Activated CD8-positive, alpha-beta memory T cell treated with anti-CD3 and anti-CD28 coated beads, Interleukin-2, amount 50 U/mL, for 1 hour (primary cell): ENCODE measurements around the gene TM2D3.

Source experiments
- DNase-seq: peaks from one replicate; pipeline ENCODE4 v3.0.0-alpha.2; 2020; ENCODE audit errors: extremely low read depth

The TM2D3 gene, protein sequence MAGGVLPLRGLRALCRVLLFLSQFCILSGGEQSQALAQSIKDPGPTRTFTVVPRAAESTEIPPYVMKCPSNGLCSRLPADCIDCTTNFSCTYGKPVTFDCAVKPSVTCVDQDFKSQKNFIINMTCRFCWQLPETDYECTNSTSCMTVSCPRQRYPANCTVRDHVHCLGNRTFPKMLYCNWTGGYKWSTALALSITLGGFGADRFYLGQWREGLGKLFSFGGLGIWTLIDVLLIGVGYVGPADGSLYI

DNA sequence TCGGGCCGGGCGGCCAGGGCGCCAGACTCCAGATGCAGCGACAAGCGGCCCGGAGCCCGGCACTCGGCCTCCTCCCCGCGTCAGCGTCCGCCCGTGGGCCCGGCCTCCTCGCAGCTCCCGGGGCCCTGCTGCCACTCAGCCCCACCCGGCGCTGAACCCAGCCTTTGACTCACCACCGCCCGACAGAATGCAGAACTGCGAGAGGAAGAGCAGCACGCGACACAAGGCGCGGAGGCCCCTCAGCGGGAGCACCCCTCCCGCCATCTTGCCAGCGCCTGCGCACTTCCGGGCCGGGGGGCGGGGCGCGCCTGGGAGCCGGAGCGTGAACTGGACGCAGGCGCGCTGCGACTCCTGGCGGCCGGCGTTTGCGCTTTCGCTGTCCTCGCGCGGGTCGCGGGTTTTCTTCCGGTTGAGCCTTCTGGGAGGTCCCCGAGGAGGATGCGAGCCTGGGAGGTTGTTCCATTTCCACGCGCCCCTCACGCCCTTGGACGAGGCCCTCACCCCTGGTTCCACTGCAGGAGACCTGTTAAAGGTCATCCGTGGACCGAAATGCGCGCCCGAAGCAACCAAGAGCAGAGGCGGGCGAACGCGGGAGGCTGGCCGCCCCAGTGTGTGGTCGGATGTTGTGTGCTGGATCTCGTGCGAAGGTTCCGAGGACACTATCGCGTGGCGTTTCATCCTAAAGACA lies at the start of gene TM2D3:
Gene TM2D3, minus strand, starts transcription at position 284 of the 688 bp plus-strand sequence. Its CDS starts 20 bp downstream, at position 264.
- peak; percentile 82 for DNase-seq

DNA sequence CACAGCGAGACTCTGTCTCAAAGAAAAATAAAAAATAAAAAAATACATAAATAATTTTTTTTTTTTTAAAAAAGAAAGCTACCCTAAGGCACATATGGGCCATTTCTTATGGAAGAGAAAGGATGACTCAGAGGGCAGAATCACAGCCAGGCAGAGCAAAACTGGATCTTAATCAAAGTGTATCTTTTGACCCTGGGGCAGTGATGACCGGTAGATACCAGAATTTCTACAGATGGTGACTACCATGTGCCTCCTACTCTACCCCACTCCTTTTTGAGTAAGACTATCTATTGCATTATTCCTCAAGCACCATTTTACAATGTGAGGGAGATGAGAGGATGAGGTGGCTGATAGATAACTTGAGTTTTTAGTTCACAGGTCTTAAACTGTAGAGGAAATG lies 46.1 kb upstream of the TM2D3 start:
- no peak for DNase-seq

DNA sequence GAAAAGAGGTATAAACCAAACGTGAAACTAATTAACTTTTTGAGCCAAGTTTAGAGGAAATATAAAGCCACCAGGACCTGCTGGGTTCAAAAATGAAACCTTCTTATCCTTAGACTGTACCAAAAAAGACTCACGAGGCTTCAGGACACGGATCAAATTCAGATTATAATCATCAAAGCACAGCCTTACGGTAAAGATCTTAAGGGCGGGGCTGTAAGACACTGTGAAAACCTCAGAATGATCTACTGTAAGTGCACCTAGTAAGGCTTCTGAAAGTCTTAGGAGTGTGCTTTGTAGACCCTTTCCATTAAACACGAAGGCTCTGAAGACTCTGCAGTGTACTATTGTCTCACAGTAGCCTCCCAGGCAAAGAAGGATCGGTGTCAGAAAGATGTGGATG lies 45.3 kb upstream of the TM2D3 start:
- no peak for DNase-seq

DNA sequence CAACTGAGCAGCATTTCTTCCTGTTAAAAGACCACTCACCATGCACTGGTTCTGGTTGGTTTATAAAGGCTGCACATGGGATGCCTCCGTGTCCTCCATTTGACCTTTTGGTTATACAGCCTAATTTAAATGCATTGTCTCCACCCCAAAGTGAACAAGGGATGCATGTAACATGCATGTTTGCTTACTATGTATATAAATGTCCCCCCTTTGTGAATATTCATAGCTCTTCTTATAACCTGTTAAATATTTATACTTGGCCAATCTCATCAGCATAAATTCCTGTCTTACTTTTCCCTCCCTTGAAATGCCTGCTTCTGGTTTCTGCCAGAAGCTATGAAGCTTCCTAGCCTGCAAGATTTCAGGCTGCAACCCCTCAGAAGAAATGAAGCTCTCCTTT lies 44.6 kb upstream of the TM2D3 start:
- DNase-seq, result no peak

DNA sequence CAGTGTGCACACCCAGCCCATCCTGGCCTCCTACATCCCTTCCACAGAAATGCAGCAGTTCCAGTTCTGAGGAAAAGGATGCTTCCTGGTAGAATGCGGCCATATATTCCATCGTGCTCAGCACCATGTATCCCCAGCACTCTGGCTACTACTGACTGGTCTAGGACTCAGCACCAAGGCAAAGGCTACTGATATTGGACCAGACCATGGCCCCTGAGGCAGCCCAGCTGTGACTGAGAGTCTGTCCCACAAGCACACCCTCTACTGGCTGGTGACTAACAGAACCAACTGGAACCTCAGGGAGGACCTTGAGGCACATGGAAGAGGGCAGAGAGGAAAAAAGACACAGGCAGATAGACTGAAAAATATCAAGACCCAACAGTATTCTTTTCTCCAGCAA lies 42.1 kb upstream of the TM2D3 start:
- no peak for DNase-seq

DNA sequence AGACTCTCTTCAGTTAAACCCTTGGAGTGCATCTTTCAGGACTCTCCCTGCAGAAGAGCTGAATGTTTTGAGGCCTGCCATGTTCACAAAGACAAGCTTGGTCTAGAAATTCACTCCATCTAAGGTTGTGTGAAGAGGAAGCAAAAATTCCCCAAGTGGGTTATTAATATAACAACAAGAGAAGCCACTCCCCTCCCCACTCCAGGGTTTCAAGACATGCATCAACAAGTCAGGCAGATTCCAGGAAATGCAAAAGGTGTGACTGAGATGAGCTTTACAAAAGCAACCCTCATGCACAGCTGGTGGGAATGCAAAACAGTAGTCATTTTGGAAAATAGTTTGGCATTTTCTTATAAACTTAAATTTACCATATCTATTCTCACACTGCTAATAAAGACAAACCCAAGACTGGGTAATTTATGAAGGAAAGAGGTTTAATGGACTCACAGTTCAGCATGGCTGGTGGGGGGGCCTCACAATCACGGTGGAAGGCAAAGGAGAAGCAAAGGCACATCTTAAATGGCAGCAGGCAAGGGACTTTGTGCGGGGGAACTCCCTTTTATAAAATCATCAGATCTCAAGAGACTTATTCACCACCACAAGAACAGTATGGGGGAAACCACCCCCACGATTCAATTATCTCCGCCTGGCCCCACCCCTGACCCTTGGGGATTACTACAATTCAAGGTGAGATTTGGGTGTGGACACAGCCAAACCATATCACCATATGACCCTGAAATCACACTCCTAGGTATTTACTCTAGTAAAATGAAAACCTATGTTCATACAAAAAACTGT lies 40.8 kb upstream of the TM2D3 start:
- DNase-seq, result no peak

DNA sequence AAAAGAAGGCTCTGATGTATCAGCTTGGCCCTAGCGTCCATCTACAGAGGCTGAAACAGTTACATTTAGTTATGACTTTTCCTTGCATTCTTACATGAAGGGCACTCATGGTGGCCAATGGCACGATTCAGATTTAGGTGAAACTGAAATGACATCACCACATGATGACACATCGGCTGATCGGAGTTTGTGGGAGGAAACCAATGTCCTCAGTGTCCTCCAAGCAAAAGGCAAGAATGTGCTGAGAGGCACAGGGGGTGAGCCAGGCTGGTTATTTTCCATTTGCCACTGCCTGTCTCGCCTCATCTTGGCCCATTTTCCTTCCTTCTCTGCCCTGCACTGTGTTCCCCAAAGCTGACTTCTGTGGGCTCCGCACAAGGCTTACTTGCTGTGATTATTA lies 37.7 kb upstream of the TM2D3 start:
- no peak for DNase-seq

DNA sequence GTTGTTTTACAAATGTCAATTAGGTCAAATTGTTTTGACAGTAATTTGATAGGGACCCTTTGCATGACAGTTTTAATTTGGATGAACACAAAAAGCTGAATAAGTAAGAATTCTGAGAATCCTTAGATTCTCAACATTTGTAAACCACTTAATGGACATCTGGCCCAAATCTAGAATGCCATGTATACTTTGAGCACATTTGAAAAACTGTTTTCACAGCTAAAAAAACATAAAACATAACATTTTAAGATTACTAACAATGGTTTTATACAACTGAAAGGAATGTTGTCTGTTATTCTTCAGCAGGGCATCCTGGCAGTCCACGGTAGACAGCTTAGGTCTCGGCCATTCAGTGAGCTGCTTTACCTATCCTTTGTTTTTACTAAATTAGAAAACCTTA lies 34.5 kb upstream of the TM2D3 start:
- DNase-seq, result no peak

DNA sequence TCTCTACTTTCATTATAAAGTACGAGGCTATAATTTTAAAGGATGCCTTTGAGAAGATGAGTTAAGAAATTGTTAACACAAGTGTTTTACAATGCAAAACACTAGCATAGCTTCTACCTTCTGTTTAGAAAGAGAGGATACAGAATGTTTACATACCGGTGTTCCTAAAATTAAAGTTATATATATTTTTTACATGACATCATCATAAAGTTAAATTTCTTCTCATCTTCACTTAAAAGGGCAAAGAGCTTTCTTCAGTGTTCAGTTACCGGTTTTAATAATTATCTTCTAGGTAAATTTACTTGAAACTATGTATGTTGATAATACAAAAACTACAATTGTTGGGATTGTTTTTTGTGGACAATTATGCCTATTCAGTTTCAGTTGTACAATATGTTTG lies 32.7 kb upstream of the TM2D3 start:
- DNase-seq, result no peak

DNA sequence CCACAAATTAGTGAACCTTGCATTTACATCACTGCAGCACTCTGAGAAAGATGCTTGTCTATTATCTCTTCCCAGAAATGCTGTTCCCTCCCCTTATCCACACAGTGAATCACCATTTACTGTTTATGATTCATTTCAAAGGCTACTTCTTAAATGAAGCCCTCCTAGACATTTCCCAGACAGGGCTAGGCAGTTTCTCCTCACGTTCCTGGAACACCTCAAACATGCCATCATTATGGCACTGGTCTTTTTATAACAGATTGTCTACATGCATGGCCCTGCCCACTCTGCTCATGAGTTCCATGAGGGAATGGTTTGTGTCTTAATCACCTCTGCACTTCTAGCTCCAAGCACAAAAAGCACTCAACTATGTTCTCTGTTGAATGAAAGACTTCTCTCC lies 32.2 kb upstream of the TM2D3 start:
- no peak for DNase-seq

DNA sequence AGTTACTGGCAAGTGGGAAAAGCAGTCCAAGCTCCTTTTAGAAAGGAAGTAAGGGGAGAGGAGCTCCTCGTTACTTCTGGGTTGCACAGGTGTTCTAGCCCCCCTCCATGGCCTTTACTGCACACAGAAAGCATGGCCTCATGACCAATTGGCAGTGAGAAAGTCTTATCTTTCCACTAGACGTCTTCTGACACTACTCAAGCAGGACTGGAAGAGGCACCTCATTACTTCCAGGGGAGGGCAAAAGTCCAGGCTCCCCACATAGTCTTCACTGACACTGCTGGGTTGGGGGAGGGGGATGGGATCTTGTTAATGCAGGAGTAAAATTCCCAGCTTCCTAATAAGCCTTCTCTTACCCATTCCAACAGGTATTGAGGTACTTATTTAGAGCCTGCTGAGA lies 27.6 kb upstream of the TM2D3 start:
- no peak for DNase-seq

DNA sequence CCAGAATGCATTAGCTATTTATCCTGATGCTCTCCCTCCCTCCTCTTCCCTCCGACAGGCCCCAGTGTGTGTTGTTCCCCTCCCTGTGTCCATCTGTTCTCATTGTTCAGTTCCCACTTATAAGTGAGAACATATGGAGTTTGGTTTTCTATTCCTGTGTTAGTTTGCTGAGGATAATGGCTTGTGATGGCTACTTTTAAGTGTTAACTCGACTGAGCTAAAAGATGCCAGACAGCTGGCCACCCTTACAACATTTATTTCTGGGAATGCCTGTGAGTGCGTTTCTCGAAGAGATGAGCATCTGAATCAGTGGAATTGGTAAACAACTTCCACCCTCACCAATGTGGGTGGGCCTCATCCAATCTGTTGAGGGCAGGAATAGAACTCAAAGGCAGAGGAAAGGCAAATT lies 24.7 kb upstream of the TM2D3 start:
- no peak for DNase-seq

DNA sequence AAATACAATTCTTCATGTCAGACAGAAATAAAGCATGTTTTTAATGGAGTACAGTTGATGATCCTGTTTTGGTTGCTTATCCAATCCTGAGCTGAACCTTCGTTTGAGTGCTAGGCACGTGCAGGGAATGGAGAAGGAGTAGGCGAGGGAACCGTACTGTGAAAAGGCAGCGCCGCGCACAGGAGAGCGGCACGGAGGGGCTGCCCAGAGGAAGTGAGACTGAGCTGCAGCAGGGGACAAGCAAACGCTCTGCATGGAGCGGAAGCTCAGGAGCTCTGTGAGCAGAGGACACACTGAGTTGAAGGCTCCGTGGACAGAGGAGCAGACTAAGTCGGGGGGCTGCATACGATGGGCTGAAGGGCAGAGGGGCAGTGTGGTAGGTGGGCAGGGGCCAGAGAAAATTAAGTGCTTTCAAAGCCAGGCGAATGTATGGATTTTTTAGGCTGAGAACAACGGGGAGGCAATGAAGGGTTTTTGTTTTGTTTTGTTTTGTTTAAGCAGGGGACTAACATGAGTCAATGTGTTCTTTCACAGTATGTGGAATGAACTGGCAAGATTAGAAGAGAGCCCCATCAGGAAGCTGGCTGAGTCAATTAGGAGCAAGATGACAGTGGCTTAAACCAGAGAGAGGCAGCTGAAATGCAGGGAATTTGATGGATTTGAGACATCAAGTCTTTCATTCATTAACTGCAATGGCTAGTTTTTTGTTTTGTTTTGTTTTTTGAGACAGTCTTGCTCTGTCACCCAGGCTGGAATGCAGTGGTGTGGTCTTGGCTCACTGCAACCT lies 23.8 kb upstream of the TM2D3 start:
- DNase-seq, result no peak

DNA sequence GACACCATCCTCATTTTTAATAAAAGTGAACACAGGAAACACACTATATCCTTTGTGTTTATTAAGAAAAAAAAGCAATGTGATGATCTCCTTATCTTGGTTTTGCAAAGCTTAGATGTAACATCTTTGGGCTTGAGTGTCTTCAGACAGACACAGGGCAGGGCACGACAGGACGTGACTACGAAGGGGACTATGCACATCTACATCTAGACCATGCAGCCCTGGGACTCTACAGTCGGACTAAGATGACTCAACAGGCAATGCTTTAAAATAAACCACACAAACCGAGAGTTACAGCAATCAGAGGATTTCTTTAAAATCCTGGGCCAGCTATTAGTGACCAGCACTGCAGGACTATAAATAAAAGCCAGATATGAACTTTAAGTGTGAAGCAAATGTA lies 22.8 kb upstream of the TM2D3 start:
- DNase-seq, result no peak

DNA sequence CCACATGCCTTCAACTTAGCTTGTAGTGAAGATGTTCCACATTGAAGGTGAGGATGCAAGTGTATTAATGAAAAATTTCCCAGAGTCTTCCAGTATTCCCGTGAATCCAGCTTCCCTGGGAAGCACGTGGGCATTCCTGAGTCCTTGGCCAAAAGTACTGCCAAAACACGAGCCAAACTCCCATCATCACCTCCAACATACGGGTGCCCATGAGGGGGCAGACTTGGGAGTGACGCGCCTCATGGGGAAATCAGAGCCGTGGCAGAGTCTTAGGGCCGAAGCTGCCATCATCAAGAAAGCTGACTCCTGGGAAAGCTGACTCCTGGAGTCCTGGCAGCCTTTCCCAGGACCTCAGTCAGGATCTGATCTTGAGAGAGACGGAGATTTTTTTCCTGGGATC lies 20.1 kb upstream of the TM2D3 start:
- no peak for DNase-seq

DNA sequence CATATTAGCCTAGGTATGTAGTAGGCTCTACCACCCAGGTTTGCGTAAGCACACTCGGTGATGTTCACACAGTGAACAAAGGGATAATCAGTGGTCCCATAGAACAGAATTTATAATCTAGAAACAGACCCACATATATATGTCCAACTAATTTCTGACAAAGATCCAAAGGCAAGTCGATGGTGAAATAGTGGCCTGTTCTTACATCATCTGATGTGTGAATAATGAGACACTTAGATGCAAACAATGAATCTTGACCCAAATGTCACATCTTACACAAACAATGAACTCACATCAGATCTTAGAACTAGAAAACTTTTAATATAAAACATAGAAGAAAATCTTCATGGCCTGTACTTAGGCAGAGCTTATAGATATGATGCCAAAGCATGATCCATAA lies 17.6 kb upstream of the TM2D3 start:
- DNase-seq, result no peak

DNA sequence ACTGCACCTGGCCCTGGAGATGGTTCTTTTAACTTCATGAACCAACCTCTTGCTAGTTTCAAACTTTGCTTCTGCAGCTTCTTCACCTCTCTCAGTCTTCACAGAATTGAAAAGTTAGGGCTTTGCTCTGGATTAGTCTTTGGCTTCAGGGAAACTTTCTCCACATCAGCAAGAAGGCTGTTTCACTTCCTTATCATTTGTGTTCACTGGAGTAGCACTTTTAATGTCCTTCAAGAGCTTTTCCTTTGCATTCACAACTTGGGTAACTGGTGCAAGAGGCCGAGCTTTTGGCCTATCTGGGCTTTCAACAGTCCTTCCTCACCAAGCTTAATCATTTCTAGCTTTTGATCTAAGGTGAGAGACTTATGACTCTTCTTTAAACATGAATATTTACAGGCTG lies 15.7 kb upstream of the TM2D3 start:
- DNase-seq, result no peak

DNA sequence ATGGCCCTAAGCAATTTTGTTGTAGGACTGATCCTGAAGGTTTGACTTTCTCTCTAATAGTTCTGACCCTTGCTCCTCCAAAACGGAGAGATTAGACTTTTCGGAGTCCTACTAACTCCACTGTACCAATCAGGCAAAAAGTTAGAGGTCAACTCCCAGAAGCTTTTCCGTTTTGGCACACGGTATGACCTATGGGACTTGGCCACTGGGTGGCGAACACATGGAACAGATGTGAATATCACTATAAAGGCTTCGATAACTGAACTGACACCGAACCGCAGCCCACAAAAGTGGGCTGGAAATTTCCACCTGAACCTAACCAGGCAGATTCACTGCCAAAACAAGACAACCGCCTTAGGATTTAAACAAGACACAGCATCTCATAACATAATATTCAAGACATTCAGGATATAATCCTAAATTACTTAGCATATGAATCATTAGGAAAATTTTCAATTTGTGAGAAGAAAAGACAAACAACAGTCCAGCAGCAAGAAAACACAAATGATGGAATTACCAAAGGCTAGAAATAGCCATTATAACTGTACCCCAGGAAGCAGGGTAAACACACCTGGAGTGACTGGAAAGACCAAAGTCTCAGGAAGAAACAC lies 12.2 kb upstream of the TM2D3 start:
- no peak for DNase-seq

DNA sequence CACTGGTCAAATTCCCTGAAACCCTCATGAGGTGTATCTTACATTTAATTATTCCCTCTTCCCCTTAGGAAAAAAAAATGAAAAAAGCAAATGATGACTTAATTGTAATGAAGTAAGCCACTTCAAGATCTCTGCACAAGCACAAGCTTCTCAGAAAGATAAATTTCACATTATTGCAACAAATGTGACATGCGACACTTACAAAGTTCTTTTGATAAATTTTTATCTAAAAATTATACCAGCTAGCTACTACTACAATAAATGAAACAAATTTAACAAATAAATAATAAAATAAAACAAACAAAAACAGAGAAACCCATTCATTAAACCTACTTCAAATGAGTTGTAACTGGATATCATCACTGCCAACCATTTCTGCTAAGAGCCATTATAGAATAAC lies 10.0 kb upstream of the TM2D3 start:
- DNase-seq, result no peak

DNA sequence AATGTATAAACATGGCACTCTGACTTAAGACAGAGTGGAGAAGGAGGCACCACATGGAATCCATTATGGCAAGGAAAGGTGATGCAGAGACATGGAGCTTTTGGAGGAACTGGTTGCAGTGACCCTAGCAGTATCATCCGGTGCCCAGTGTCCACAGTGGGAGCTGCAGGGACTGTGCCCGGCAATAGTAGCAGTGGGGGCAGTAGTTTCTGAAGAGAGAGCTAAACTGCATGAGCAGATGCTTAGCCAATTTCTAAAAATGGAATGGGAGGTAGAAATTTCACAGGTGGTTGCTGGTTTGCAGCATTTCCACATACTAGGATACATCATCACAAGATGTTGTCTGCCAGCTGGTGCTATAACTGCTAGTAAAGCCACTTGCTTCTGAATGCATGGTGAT lies 7.8 kb upstream of the TM2D3 start:
- no peak for DNase-seq

DNA sequence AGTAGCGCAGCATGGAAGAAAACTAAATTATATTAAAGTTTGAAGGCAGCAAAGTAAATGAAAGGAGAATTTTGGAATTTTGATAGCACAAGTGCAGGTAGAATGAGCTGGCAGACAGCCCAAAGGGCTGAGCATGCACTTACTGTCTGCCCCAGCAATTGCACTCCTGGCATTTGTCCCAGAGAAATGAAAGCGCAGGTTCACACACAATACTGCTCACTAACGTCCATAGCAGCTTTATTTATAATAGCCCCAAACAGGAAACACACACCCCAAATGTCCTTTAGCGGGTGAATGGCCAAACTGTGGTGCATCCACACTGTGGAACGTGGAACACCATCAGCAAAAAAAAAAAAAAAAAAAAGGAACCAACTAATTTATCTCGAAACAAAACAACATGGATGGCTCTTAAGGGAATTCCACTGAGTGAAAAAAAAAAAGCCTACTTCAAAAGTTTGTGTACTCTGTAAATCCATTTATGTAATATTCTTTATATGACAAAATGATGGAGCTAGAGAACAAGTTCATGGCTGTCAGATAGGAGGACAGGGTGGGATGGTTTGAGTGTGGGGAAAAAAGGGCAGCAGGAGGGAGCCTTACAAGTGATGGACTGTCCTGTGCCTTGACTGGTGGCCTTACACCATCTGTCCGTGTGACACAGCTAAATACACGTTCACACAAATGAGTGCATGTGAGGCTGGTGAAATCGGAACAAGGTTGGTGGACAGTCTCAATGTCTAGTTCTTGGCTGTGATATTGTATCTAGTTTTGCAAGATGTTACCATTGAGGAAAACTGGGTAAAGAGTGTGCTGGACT lies 6.0 kb upstream of the TM2D3 start:
- no peak for DNase-seq
